ENCODE data around the gene GYS1.

DNA sequence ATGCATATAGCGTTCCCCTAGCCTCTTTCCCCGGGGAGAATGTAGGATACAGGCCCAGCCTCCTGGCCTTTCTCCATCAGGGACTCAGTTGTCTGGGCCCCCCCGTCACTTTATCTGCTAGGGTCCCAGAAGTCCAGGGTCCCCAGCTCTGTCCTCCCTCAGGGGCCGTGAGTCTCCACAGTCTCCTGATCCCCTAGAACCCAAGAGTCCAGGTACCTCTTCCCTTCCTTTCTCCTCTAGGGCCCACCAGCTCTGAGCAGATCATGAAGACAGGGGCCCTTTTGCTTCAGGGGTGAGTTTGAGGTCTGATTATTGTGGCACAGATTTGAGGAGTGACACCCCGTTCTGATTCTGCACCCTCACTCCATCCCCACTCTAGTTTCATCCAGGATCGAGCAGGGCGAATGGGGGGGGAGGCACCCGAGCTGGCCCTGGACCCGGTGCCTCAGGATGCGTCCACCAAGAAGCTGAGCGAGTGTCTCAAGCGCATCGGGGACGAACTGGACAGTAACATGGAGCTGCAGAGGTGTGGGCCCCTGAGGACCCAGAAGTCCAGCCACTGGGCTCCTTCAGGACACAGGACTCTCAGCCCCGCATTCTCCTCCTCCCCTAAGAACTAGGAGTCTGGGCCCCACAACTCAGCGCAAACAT lies 37.7 kb downstream of the GYS1 start:
- TF ChIP-seq, protein P1, sequence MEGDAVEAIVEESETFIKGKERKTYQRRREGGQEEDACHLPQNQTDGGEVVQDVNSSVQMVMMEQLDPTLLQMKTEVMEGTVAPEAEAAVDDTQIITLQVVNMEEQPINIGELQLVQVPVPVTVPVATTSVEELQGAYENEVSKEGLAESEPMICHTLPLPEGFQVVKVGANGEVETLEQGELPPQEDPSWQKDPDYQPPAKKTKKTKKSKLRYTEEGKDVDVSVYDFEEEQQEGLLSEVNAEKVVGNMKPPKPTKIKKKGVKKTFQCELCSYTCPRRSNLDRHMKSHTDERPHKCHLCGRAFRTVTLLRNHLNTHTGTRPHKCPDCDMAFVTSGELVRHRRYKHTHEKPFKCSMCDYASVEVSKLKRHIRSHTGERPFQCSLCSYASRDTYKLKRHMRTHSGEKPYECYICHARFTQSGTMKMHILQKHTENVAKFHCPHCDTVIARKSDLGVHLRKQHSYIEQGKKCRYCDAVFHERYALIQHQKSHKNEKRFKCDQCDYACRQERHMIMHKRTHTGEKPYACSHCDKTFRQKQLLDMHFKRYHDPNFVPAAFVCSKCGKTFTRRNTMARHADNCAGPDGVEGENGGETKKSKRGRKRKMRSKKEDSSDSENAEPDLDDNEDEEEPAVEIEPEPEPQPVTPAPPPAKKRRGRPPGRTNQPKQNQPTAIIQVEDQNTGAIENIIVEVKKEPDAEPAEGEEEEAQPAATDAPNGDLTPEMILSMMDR (conservative IDR thresholded peaks at IDR 0.05 in 1 of 2, IDR thresholded peaks at IDR 0.05 in 1 of 2; ENCODE audit: low read depth in 1 of 2, low read length in 2 of 2), result no peak
- no peak for TF ChIP-seq EZH2 (IDR thresholded peaks at IDR 0.05; ENCODE audit: low read length, missing control alignments)

All from fibroblast of lung (primary cell).